ENCODE data around the gene PIP5K1C.
A peak's percentile ranks its signal among the peaks of the same experiment; 100 is the strongest.

The PIP5K1C gene

GRCh38 chr19:3695124-3695733 lies 5.0 kb downstream of the PIP5K1C start:
- Mint-ChIP-seq H3K4me3 (no peak overlapping the region), H3K27ac (no peak overlapping the region), H3K36me3 (ENCODE audit: low read depth) (peaks cover 12% of the 10 kb centered on the region), H3K4me1 (peaks cover 6% of the 10 kb centered on the region), H3K27me3 (ENCODE audit: low read depth) (no peaks in the 10 kb centered on the region), H3K9me3 (no peaks in the 10 kb centered on the region)
- TF ChIP-seq CTCF (IDR thresholded peaks at IDR 0.05; ENCODE audit: unreplicated experiment in 3 of 3) = no peak

- H3K4me1 Mint-ChIP-seq = peaks cover 6% of the 10 kb centered on the region
- no peak overlapping the region for H3K27ac Mint-ChIP-seq
- H3K36me3 Mint-ChIP-seq (ENCODE audit: low read depth) = peaks cover 18% of the 10 kb centered on the region
- H3K27me3 Mint-ChIP-seq (ENCODE audit: low read depth) = no peaks in the 10 kb centered on the region
- H3K4me3 Mint-ChIP-seq = no peak overlapping the region
- no peak for TF ChIP-seq CTCF (IDR thresholded peaks at IDR 0.05; ENCODE audit: unreplicated experiment in 3 of 3)
- H3K9me3 Mint-ChIP-seq = no peaks in the 10 kb centered on the region
These were observed 5.7 kb downstream of the PIP5K1C start for GRCh38 chr19:3694361-3695123.

- Mint-ChIP-seq H3K27me3 (ENCODE audit: low read depth) (no peaks in the 10 kb centered on the region), H3K36me3 (ENCODE audit: low read depth) (peaks cover 23% of the 10 kb centered on the region), H3K4me3 (no peak overlapping the region), H3K27ac (no peak overlapping the region), H3K9me3 (no peaks in the 10 kb centered on the region), H3K4me1 (peaks cover 2% of the 10 kb centered on the region)
- TF ChIP-seq CTCF (IDR thresholded peaks at IDR 0.05; ENCODE audit: unreplicated experiment in 3 of 3) = no peak
These were observed 7.0 kb downstream of the PIP5K1C start for GRCh38 chr19:3693025-3693925.

- Mint-ChIP-seq H3K36me3 (ENCODE audit: low read depth) (peaks cover 23% of the 10 kb centered on the region), H3K4me1 (peaks cover 1% of the 10 kb centered on the region), H3K27ac (no peak overlapping the region), H3K27me3 (ENCODE audit: low read depth) (no peaks in the 10 kb centered on the region), H3K9me3 (no peaks in the 10 kb centered on the region), H3K4me3 (no peak overlapping the region)
- TF ChIP-seq CTCF (IDR thresholded peaks at IDR 0.05; ENCODE audit: unreplicated experiment in 3 of 3) = peak; percentile 30 to 42 (median 35)
These were observed 7.9 kb downstream of the PIP5K1C start for GRCh38 chr19:3692141-3693024.

- Mint-ChIP-seq H3K4me3 (no peak overlapping the region), H3K36me3 (ENCODE audit: low read depth) (peaks cover 23% of the 10 kb centered on the region)
These were observed 8.5 kb downstream of the PIP5K1C start for GRCh38 chr19:3691726-3692125.

More at GRCh38 chr19:3691726-3692125, 8.5 kb downstream of the PIP5K1C start:
- Mint-ChIP-seq H3K27ac (peak overlapping the region in 1 of 3 experiments; percentile 14), H3K9me3 (no peaks in the 10 kb centered on the region), H3K4me1 (peaks cover 6% of the 10 kb centered on the region), H3K27me3 (ENCODE audit: low read depth) (no peaks in the 10 kb centered on the region)
- TF ChIP-seq CTCF (IDR thresholded peaks at IDR 0.05; ENCODE audit: unreplicated experiment in 3 of 3) = no peak
